OCI-LY1 (cell line): Measurements from ENCODE around the gene ELL3.

Experiments
- H2AFZ ChIP-seq: fragments of 200-600 bp; sonication (generic), shearing (Covaris generic); 2 replicates; pipeline ENCODE4 v1.6.0; 2014; ENCODE audit warnings: antibody characterized with exemption, mild to moderate bottlenecking, low read length
- H3F3A ChIP-seq: fragments of 200-600 bp; sonication (generic), shearing (Covaris generic); 2 replicates; pipeline ENCODE4 v1.6.0; 2014; ENCODE audit warnings: mild to moderate bottlenecking, antibody characterized with exemption, low read length, moderate library complexity; ENCODE audit not compliant: insufficient read depth
- H3K27ac ChIP-seq: fragments of 200-600 bp; sonication (generic); 2 replicates; pipeline ENCODE4 v1.5.1; 2014; ENCODE audit warnings: low read length, mixed run types, mild to moderate bottlenecking, low read depth; ENCODE audit not compliant: poor library complexity, severe bottlenecking
- H3K27me3 ChIP-seq: fragments of 200-600 bp; sonication (generic); 2 replicates; pipeline ENCODE4 v1.6.0; 2014; ENCODE audit warnings: antibody characterized with exemption, mild to moderate bottlenecking, low read length, moderate library complexity; ENCODE audit not compliant: insufficient read depth
- H3K36me3 ChIP-seq: fragments of 200-600 bp; sonication (generic); 2 replicates; pipeline ENCODE4 v1.6.1; 2014; ENCODE audit warnings: mild to moderate bottlenecking, antibody characterized with exemption, low read length, moderate library complexity, mixed read lengths; ENCODE audit not compliant: insufficient read depth
- H3K4me1 ChIP-seq: fragments of 200-600 bp; sonication (generic); 2 replicates; pipeline ENCODE4 v1.5.1; 2014; ENCODE audit warnings: mild to moderate bottlenecking, low read length, moderate library complexity; ENCODE audit not compliant: insufficient read depth, severe bottlenecking
- H3K4me2 ChIP-seq: fragments of 200-600 bp; sonication (generic), shearing (Covaris generic); 2 replicates; pipeline ENCODE4 v1.6.1; 2014; ENCODE audit warnings: low read length
- H3K4me3 ChIP-seq: fragments of 200-600 bp; sonication (generic); 2 replicates; pipeline ENCODE4 v1.5.1; 2014; ENCODE audit warnings: low read length, low read depth, mild to moderate bottlenecking, mixed read lengths; ENCODE audit not compliant: poor library complexity, severe bottlenecking
- H3K79me2 ChIP-seq: fragments of 200-600 bp; shearing (Covaris generic); 2 replicates; pipeline ENCODE4 v1.6.1; 2016; ENCODE audit warnings: mixed run types, low read length, mixed read lengths; ENCODE audit not compliant: insufficient read depth
- H3K9ac ChIP-seq: fragments of 200-600 bp; sonication (generic), shearing (Covaris generic); 2 replicates; pipeline ENCODE4 v1.6.1; 2014; ENCODE audit warnings: mild to moderate bottlenecking, low read length, mixed read lengths
- H3K9me2 ChIP-seq: fragments of 200-600 bp; sonication (generic), shearing (Covaris generic); 2 replicates; pipeline ENCODE4 v1.6.1; 2014; ENCODE audit warnings: low read depth, mild to moderate bottlenecking, low read length, mixed read lengths
- H3K9me3 ChIP-seq: fragments of 200-600 bp; shearing (Covaris generic); 2 replicates; pipeline ENCODE4 v1.6.1; 2014; ENCODE audit warnings: low read length, mixed read lengths
- H4K20me1 ChIP-seq: fragments of 200-600 bp; sonication (generic), shearing (Covaris generic); 2 replicates; pipeline ENCODE4 v1.6.0; 2016; ENCODE audit warnings: mild to moderate bottlenecking, low read length; ENCODE audit not compliant: insufficient read depth
- EZH2 ChIP-seq: fragments of 200-600 bp; sonication (generic), shearing (Covaris generic); IDR thresholded peaks from 2 replicates; pipeline ENCODE4 v1.8.0; 2017; ENCODE audit warnings: borderline replicate concordance, mixed run types, mild to moderate bottlenecking, antibody characterized with exemption, low read length, moderate library complexity, mixed read lengths
- TF ChIP-seq, protein P1 (sequence below): fragments of 200-600 bp; sonication (generic), shearing (Covaris generic); IDR thresholded peaks from 2 replicates; pipeline ENCODE4 v1.5.1; 2017; ENCODE audit warnings: mild to moderate bottlenecking, antibody characterized with exemption, low read length, moderate library complexity, mixed read lengths

The ELL3 gene

DNA sequence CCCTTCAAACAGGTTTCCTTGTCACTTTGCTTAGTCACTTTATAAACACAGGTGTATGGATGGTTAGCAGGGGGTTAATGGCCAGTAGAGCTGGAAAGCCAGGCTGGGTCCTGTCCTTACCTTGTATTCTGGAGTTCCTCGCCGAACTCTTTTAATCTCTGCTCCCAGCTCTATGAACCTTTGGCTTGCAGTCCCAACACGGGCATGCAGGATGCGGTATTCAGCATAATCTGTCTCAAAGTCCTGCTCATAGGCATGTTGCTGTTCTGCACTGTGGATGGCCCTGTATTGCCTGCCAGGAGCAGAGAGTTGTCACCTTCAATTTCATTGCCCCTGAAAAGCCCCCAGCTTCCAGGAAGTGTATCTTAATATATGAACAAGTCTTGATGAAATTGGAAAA lies 2.7 kb downstream of the ELL3 start:
- H2AFZ ChIP-seq: no peak overlapping the region

DNA sequence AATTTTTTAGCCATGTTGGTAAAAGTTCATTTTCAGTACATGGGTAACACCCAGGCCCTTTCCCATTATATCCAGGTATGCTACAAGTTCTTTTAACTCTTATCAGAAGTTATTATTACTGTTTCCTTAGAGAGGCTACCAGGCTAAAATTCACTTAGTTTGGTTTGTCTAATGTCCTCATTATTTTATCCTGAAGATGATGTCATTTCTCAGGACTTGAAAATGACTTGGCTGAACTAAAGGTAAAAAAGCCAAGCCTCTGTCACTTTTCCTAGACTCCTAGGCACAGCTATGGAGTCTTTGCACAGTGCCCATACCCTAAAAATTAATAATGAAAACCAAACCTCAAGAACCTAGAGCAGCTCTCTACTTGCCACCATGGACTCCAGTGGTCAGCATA lies 4.1 kb downstream of the ELL3 start:
- no peak for TF ChIP-seq EZH2
- TF ChIP-seq, protein P1, sequence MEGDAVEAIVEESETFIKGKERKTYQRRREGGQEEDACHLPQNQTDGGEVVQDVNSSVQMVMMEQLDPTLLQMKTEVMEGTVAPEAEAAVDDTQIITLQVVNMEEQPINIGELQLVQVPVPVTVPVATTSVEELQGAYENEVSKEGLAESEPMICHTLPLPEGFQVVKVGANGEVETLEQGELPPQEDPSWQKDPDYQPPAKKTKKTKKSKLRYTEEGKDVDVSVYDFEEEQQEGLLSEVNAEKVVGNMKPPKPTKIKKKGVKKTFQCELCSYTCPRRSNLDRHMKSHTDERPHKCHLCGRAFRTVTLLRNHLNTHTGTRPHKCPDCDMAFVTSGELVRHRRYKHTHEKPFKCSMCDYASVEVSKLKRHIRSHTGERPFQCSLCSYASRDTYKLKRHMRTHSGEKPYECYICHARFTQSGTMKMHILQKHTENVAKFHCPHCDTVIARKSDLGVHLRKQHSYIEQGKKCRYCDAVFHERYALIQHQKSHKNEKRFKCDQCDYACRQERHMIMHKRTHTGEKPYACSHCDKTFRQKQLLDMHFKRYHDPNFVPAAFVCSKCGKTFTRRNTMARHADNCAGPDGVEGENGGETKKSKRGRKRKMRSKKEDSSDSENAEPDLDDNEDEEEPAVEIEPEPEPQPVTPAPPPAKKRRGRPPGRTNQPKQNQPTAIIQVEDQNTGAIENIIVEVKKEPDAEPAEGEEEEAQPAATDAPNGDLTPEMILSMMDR: no peak
- Histone ChIP-seq H3K27me3 (no peaks in the 10 kb centered on the region), H3K9me2 (no peaks in the 10 kb centered on the region), H3K27ac (peak overlapping the region; percentile 98), H4K20me1 (no peaks in the 10 kb centered on the region), H3K4me1 (peaks cover 45% of the 10 kb centered on the region), H3K79me2 (peaks cover 10% of the 10 kb centered on the region), H3K4me3 (peak overlapping the region; percentile 22), H3K4me2 (peak overlapping the region; percentile 100), H3K9me3 (no peaks in the 10 kb centered on the region), H3K9ac (no peak overlapping the region), H3K36me3 (peaks cover 89% of the 10 kb centered on the region), H2AFZ (no peak overlapping the region), H3F3A (peaks cover 53% of the 10 kb centered on the region)

More for the DNA sequence above, 2.7 kb downstream of the ELL3 start:
- Histone ChIP-seq H3K9ac (peak overlapping the region; percentile 96), H3K9me2 (no peaks in the 10 kb centered on the region), H3K79me2 (peaks cover 10% of the 10 kb centered on the region), H4K20me1 (no peaks in the 10 kb centered on the region), H3K4me2 (peak overlapping the region; percentile 100), H3K4me3 (peak overlapping the region; percentile 90), H3K4me1 (peaks cover 52% of the 10 kb centered on the region), H3F3A (peaks cover 51% of the 10 kb centered on the region), H3K9me3 (no peaks in the 10 kb centered on the region), H3K27ac (peak overlapping the region; percentile 98), H3K36me3 (peaks cover 75% of the 10 kb centered on the region), H3K27me3 (no peaks in the 10 kb centered on the region)
- TF ChIP-seq EZH2: no peak
- TF ChIP-seq, protein P1: no peak

- peak overlapping the region; percentile 98 for H3K27ac ChIP-seq
- no peak overlapping the region for H2AFZ ChIP-seq
- H3K27me3 ChIP-seq: no peaks in the 10 kb centered on the region
- no peak overlapping the region for H3K4me3 ChIP-seq
- H3K9me3 ChIP-seq: no peaks in the 10 kb centered on the region
- H3K79me2 ChIP-seq: peaks cover 10% of the 10 kb centered on the region
- H3K9ac ChIP-seq: no peak overlapping the region
- peaks cover 42% of the 10 kb centered on the region for H3K4me1 ChIP-seq
- TF ChIP-seq, protein P1: no peak
- no peak for TF ChIP-seq EZH2
- no peaks in the 10 kb centered on the region for H3K9me2 ChIP-seq
- no peaks in the 10 kb centered on the region for H4K20me1 ChIP-seq
- H3F3A ChIP-seq: peaks cover 57% of the 10 kb centered on the region
- no peak overlapping the region for H3K4me2 ChIP-seq
- H3K36me3 ChIP-seq: peaks cover 97% of the 10 kb centered on the region
Measured at GRCh38 chr15:43771816-43772215, 5.0 kb downstream of the ELL3 start.
